ENCODE results near the gene EML4. TPM values are rescaled to one million over a fixed set of nuclear protein-coding genes. Genes with fewer than 3 reads are reported as not detected.

The EML4 gene
- total RNA-seq, 1 experiment from 2014 or later: 107 TPM

- TF ChIP-seq POLR2AphosphoS5 (IDR thresholded peaks at IDR 0.05; ENCODE audit: low read depth, low read length): no peak
- no peak for TF ChIP-seq REST (IDR thresholded peaks at IDR 0.05; ENCODE audit: insufficient read depth in 1 of 2, low read depth in 2 of 2, low read length in 1 of 2)
- no peak for TF ChIP-seq CTCF (IDR thresholded peaks at IDR 0.05)
- no peak for TF ChIP-seq SIN3A (IDR thresholded peaks at IDR 0.05; ENCODE audit: borderline replicate concordance, insufficient read depth, low read depth, low read length)
- no peak for TF ChIP-seq TCF7L2 (IDR thresholded peaks at IDR 0.05; ENCODE audit: low read depth, low read length)
- DNase-seq (ENCODE audit: low read depth, low spot score) (no peak), ATAC-seq (no peak)
- POLR2A ChIA-PET: no interaction called here
- no peak overlapping the region for H3K4me3 ChIP-seq (ENCODE audit: low read depth in 2 of 2, low read length in 2 of 2)
- CTCF ChIA-PET: no interaction called here
- no peak overlapping the region for H3K27ac ChIP-seq (ENCODE audit: low read length)
- H3K4me1 ChIP-seq (ENCODE audit: control insufficient read depth, insufficient read depth, low read length): no peaks in the 10 kb centered on the region
- peaks cover 48% of the 10 kb centered on the region for H3K36me3 ChIP-seq (ENCODE audit: control insufficient read depth, insufficient read depth, low read length)
- no peaks in the 10 kb centered on the region for H3K9me3 ChIP-seq (ENCODE audit: control insufficient read depth, insufficient read depth, low read depth, low read length)
- in situ Hi-C loops (cut with HindIII; ENCODE audit: low pct_unique_long_range_greater_than_20kb, low sequenced_read_pairs): no loop called here
- BruUV-seq (replicated peaks): no TSS peak
- intact Hi-C loops (cut with micrococcal nuclease; ENCODE audit: unreplicated experiment): no loop called here
- H3K27me3 ChIP-seq (ENCODE audit: control insufficient read depth, insufficient read depth, low read length): no peaks in the 10 kb centered on the region
Observed at GRCh38 chr2:42293019-42293418, 123.9 kb downstream of the EML4 start.

DNA sequence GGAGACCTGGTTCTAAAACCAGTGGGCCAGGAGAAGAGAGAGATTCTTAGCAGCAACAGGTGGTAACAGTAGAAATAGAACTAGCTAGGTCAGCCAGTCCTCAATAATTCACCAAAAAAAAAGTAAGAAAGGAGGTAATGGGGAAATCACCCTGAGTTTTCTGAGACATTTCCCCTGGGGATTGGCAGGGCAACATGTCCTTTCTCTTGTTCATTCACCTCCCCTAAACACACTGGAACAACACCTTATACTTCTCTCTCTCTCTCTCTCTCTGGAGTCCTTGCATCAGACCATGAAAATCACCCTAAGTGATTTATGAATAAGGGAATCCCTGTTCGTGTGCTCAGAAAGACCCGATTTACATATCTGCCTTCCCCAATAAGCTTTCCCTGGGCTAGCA, 127.1 kb downstream of the EML4 start:
- ChIA-PET POLR2A (no interaction called here), CTCF (no interaction called here)
- peaks cover 50% of the 10 kb centered on the region for H3K36me3 ChIP-seq (ENCODE audit: control insufficient read depth, insufficient read depth, low read length)
- H3K27me3 ChIP-seq (ENCODE audit: control insufficient read depth, insufficient read depth, low read length): no peaks in the 10 kb centered on the region
- in situ Hi-C loops (cut with HindIII; ENCODE audit: low pct_unique_long_range_greater_than_20kb, low sequenced_read_pairs): no loop called here
- no peak overlapping the region for H3K4me3 ChIP-seq (ENCODE audit: low read depth in 2 of 2, low read length in 2 of 2)
- BruUV-seq (replicated peaks): no TSS peak
- no peak for ATAC-seq
- intact Hi-C loops (cut with micrococcal nuclease; ENCODE audit: unreplicated experiment): no loop called here
- TF ChIP-seq POLR2AphosphoS5 (IDR thresholded peaks at IDR 0.05; ENCODE audit: low read depth, low read length): no peak
- no peak for TF ChIP-seq SIN3A (IDR thresholded peaks at IDR 0.05; ENCODE audit: borderline replicate concordance, insufficient read depth, low read depth, low read length)
- no peak for TF ChIP-seq REST (IDR thresholded peaks at IDR 0.05; ENCODE audit: insufficient read depth in 1 of 2, low read depth in 2 of 2, low read length in 1 of 2)
- no peak for TF ChIP-seq TCF7L2 (IDR thresholded peaks at IDR 0.05; ENCODE audit: low read depth, low read length)
- TF ChIP-seq CTCF (IDR thresholded peaks at IDR 0.05): no peak
- no peaks in the 10 kb centered on the region for H3K9me3 ChIP-seq (ENCODE audit: control insufficient read depth, insufficient read depth, low read depth, low read length)
- DNase-seq (ENCODE audit: low read depth, low spot score): no peak
- H3K4me1 ChIP-seq (ENCODE audit: control insufficient read depth, insufficient read depth, low read length): no peaks in the 10 kb centered on the region
- no peak overlapping the region for H3K27ac ChIP-seq (ENCODE audit: low read length)

Data from Panc1 (cell line).